Loucy (cell line): ENCODE results near the gene TMEM203.

Experiments
- CTCF ChIP-seq: fragments of 200-600 bp; sonication (generic); conservative IDR thresholded peaks from 2 replicates; pipeline ENCODE4 v1.5.1; 2014; ENCODE audit warnings: mild to moderate bottlenecking, antibody characterized with exemption, low read length
- EZH2phosphoT487 ChIP-seq: fragments of 200-600 bp; IDR thresholded peaks from 2 replicates; pipeline ENCODE4 v1.6.1; 2018; ENCODE audit warnings: antibody characterized with exemption, mild to moderate bottlenecking, moderate library complexity, borderline replicate concordance

- TF ChIP-seq CTCF (no peak), EZH2phosphoT487 (no peak)
These were observed 1.2 kb upstream of the TMEM203 start for GRCh38 chr9:137206602-137207001.
